BE2C (cell line): Measurements from ENCODE around the gene RTN1.

Source experiments
- DNase-seq: peaks from one replicate; pipeline ENCODE4 v3.0.0-alpha.2; 2020
- H3K27me3 ChIP-seq: fragments of 250-450 bp; sonication (Bioruptor Pico); 2 replicates; pipeline ENCODE4 v1.5.1; 2020; ENCODE audit warnings: mild to moderate bottlenecking
- H3K36me3 ChIP-seq: fragments of 250-450 bp; sonication (Bioruptor Pico); 2 replicates; pipeline ENCODE4 v1.5.1; 2020; ENCODE audit warnings: mild to moderate bottlenecking
- H3K4me1 ChIP-seq: fragments of 250-450 bp; sonication (Bioruptor Pico); 2 replicates; pipeline ENCODE4 v1.5.1; 2020
- H3K4me3 ChIP-seq: 2 replicates; pipeline ENCODE4 v1.5.1; 2011; ENCODE audit warnings: low read depth, low read length
- H3K9me3 ChIP-seq: fragments of 250-450 bp; sonication (Bioruptor Pico); 2 replicates; pipeline ENCODE4 v1.5.1; 2020
- CTCF ChIP-seq: IDR thresholded peaks from 2 replicates; pipeline ENCODE4 v1.5.1; 2012; ENCODE audit warnings: mild to moderate bottlenecking, low read depth, low read length

RTN1 gene

GRCh38 chr14:59788176-59788575 is 82.4 kb downstream of the RTN1 start:
- Histone ChIP-seq H3K4me3 (no peak overlapping the region), H3K27me3 (no peaks in the 10 kb centered on the region), H3K9me3 (no peaks in the 10 kb centered on the region), H3K36me3 (no peaks in the 10 kb centered on the region), H3K4me1 (no peaks in the 10 kb centered on the region)
- DNase-seq = no peak
- no peak for TF ChIP-seq CTCF

- H3K4me3 ChIP-seq = no peak overlapping the region
- no peak for DNase-seq
- H3K36me3 ChIP-seq = no peaks in the 10 kb centered on the region
- H3K9me3 ChIP-seq = no peaks in the 10 kb centered on the region
- no peak for TF ChIP-seq CTCF
- no peaks in the 10 kb centered on the region for H3K4me1 ChIP-seq
- H3K27me3 ChIP-seq = no peaks in the 10 kb centered on the region
Observed at GRCh38 chr14:59787045-59787674, 83.4 kb downstream of the RTN1 start.

GRCh38 chr14:59785629-59786028 is 84.9 kb downstream of the RTN1 start:
- H3K4me1 ChIP-seq = no peaks in the 10 kb centered on the region
- H3K4me3 ChIP-seq = no peak overlapping the region
- no peak for DNase-seq
- H3K27me3 ChIP-seq = no peaks in the 10 kb centered on the region
- no peak for TF ChIP-seq CTCF
- H3K9me3 ChIP-seq = no peaks in the 10 kb centered on the region
- no peaks in the 10 kb centered on the region for H3K36me3 ChIP-seq

GRCh38 chr14:59782760-59783159 is 87.8 kb downstream of the RTN1 start:
- no peak for TF ChIP-seq CTCF
- Histone ChIP-seq H3K36me3 (no peaks in the 10 kb centered on the region), H3K9me3 (no peaks in the 10 kb centered on the region), H3K4me3 (no peak overlapping the region), H3K27me3 (no peaks in the 10 kb centered on the region; the same call in 1 of the 2 replicates), H3K4me1 (no peaks in the 10 kb centered on the region)
- no peak for DNase-seq

- DNase-seq = no peak
- Histone ChIP-seq H3K4me3 (no peak overlapping the region), H3K36me3 (no peaks in the 10 kb centered on the region), H3K27me3 (no peaks in the 10 kb centered on the region; the same call in 1 of the 2 replicates), H3K4me1 (no peaks in the 10 kb centered on the region), H3K9me3 (no peaks in the 10 kb centered on the region)
- no peak for TF ChIP-seq CTCF
Observed at GRCh38 chr14:59777006-59777579, 93.5 kb downstream of the RTN1 start.

- Histone ChIP-seq H3K27me3 (no peaks in the 10 kb centered on the region; the same call in 1 of the 2 replicates), H3K4me1 (no peaks in the 10 kb centered on the region)
- TF ChIP-seq CTCF = no peak
Observed at GRCh38 chr14:59776468-59776867, 94.1 kb downstream of the RTN1 start.

More at GRCh38 chr14:59776468-59776867, 94.1 kb downstream of the RTN1 start:
- no peaks in the 10 kb centered on the region for H3K9me3 ChIP-seq
- no peaks in the 10 kb centered on the region for H3K36me3 ChIP-seq
- DNase-seq = no peak
- no peak overlapping the region for H3K4me3 ChIP-seq
